OCI-LY3 (cell line): Measurements from ENCODE around the gene NRAP.

ENCODE experiments used
- CTCF ChIP-seq: fragments of 200-600, 300-600 bp; sonication (generic); IDR thresholded peaks from 2 replicates; pipeline ENCODE4 v1.5.1; 2014; ENCODE audit warnings: antibody characterized with exemption, low read length, low read depth
- EZH2phosphoT487 ChIP-seq: fragments of 200-600 bp; shearing (Covaris generic); IDR thresholded peaks from 2 replicates; pipeline ENCODE4 v1.6.1; 2018; ENCODE audit warnings: antibody characterized with exemption, mixed run types, low read depth

DNA sequence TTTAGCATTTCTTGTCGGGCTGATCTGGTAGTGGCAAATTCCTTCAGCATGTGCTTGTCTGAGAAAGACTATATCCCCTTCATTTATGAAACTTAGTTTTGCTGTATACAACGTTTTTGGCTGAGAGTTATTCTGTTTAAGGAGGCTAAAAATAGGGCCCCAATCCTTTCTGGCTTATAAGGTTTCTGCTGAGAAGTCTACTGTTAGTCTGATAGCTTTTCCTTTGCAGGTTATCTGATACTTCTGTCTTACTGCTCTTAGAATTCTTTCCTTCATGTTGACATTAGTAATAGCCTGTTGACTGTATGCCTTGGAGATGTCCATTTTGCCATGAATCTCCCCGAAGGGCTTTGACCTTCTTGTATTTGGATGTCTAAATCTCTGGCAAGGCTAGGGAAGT lies 25.7 kb upstream of the NRAP start:
- no peak for TF ChIP-seq CTCF
- TF ChIP-seq EZH2phosphoT487: no peak
